Tibial nerve (tissue), 4 donors: Measurements from ENCODE around the gene HSD17B12. TPM values are rescaled to one million over a fixed set of nuclear protein-coding genes. Genes with fewer than 3 reads are reported as not detected.
"Not testable (repeated sequence)": the region's sequence is repeated elsewhere in the genome, so short reads cannot be mapped to it uniquely, and the experiment has no call there.

Experiments used
- DNase-seq, 2 donors: peaks; one replicate each; pipeline ENCODE4 v3.0.0-alpha.2; 2019; ENCODE audit warnings: low spot score in 2 of 2
- H3K27ac ChIP-seq, 4 donors: fragments of 200-600 bp; sonication (generic) in 3 of 4; one replicate each; pipeline ENCODE4 v1.5.1; 2017 to 2019; ENCODE audit warnings: mild to moderate bottlenecking in 1 of 4
- H3K27me3 ChIP-seq, 2 donors: fragments of 200-600 bp; sonication (generic) in 1 of 2; one replicate each; pipeline versions ENCODE4 v1.5.1 to v1.6.0; 2017 to 2019
- H3K36me3 ChIP-seq, 3 donors: fragments of 200-600 bp; sonication (generic); one replicate each; pipeline ENCODE4 v1.5.1; 2018 to 2019
- H3K4me1 ChIP-seq, 4 donors: fragments of 200-600 bp; sonication (generic) in 3 of 4; one replicate each; pipeline ENCODE4 v1.5.1; 2017 to 2019
- H3K4me3 ChIP-seq, 4 donors: fragments of 200-600 bp; sonication (generic) in 3 of 4; one replicate each; pipeline ENCODE4 v1.5.1; 2017 to 2019; ENCODE audit warnings: mild to moderate bottlenecking in 1 of 4, moderate library complexity in 1 of 4
- H3K9me3 ChIP-seq, 4 donors: fragments of 200-600 bp; sonication (generic) in 3 of 4; one replicate each; pipeline ENCODE4 v1.5.1; 2017 to 2019
- CTCF ChIP-seq, 5 experiments: fragments of 200-600 bp in 3 of 5; fragments of 450-650 bp in 2 of 5; sonication (generic) in 3 of 5; IDR thresholded peaks; one replicate each; pipeline ENCODE4 v1.5.1; 2016 to 2019; ENCODE audit warnings: antibody characterized with exemption in 5 of 5, mild to moderate bottlenecking in 3 of 5, moderate library complexity in 2 of 5
- EP300 ChIP-seq, 2 donors: sonication (generic); formaldehyde crosslinking; IDR thresholded peaks; one replicate each; pipeline ENCODE4 v1.6.1; 2017; ENCODE audit warnings: antibody characterized with exemption in 2 of 2, mild to moderate bottlenecking in 1 of 2
- POLR2A ChIP-seq, 2 donors: fragments of 450-650 bp; IDR thresholded peaks; one replicate each; pipeline ENCODE4 v1.6.1; 2017; ENCODE audit warnings: antibody characterized with exemption in 2 of 2, mild to moderate bottlenecking in 2 of 2, moderate library complexity in 2 of 2
- WGBS, 2 donors: methylation state at CpG; one replicate each; pipeline ENCODE4 v1.1.5; 2018; 5-methylcytosine and 5-hydroxymethylcytosine counted together
- total RNA-seq, 4 donors: library from RNA; depleted of rRNA; stranded (reverse); fragments of >200 nt; gene quantifications; one replicate each; pipeline ENCODE4 v1.1.0, GENCODE V29; 2016

HSD17B12 gene
- total RNA-seq, 4 donors from 2014 or later, result 54.9 to 75.9 (median 62.9) TPM

- no peaks in the 10 kb centered on the region for H3K27me3 ChIP-seq
- no peaks in the 10 kb centered on the region for H3K36me3 ChIP-seq
- TF ChIP-seq POLR2A (IDR thresholded peaks at IDR 0.05) (no peak), EP300 (IDR thresholded peaks at IDR 0.05) (no peak), CTCF (IDR thresholded peaks at IDR 0.05) (no peak)
- 5 to 7% methylated on average over 12 of the region's 12 CpGs for WGBS, 2 donors
- no peak for DNase-seq
- H3K27ac ChIP-seq, result peak overlapping the region; percentile 85 to 93 (median 92)
- peaks cover 0 to 44% (median 10%) of the 10 kb centered on the region in 4 donors for H3K4me1 ChIP-seq
- H3K4me3 ChIP-seq, result peak overlapping the region; percentile 62 to 91 (median 74)
- H3K9me3 ChIP-seq, result peaks cover 0 to 4% (median 0%) of the 10 kb centered on the region in 4 donors
Measured at GRCh38 chr11:43681401-43681942, 934 bp downstream of the HSD17B12 start.

DNA sequence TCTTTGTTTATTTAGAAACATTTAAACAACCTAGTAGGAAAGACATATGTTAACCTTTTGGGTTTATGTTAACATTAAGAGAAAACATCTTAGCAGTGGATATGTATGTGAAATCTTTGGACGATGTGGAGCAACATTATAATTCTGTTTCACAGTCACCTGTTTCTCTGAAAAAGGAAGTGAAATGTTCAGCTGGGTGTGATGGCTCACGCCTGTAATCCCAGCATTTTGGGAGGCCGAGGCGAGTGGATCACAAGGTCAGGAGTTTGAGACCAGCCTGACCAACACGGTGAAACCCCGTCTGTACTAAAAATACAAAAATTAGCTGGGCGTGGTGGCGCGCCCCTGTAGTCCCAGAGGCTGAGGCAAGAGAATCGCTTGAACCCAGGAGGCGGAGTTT is 1.5 kb downstream of the HSD17B12 start:
- Histone ChIP-seq H3K4me1 (peaks cover 0 to 50% (median 10%) of the 10 kb centered on the region in 4 donors), H3K4me3 (peak overlapping the region in 2 of 4 donors; percentile 62 to 91)
- not testable (repeated sequence) for H3K9me3 ChIP-seq, H3K27me3 ChIP-seq, DNase-seq, H3K27ac ChIP-seq, H3K36me3 ChIP-seq
- WGBS, 2 donors, result 87 to 89% methylated on average over 11 of the region's 11 CpGs

DNA sequence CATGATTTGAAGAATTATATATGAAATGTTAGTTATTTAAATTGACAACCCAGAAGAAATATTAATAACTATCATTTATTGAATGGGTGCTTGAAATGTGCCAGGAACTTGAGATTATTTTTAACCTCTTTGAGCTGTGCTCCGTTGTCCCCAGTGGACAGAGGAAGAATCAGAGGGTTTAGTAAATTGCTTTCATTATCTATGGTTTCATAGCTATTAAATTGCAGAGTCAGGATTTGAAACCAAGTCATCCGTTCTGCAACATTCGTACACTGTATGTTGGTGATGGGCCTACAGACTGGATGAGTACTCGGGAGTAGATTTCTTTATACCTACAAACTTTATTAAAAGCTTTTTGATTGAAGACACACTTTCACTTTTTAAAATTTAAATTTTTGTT is 4.9 kb downstream of the HSD17B12 start:
- Histone ChIP-seq H3K36me3 (no peaks in the 10 kb centered on the region), H3K4me3 (no peak overlapping the region), H3K27me3 (no peaks in the 10 kb centered on the region), H3K9me3 (no peaks in the 10 kb centered on the region), H3K4me1 (peaks cover 0 to 59% (median 17%) of the 10 kb centered on the region in 4 donors), H3K27ac (no peak overlapping the region)
- no peak for DNase-seq
- TF ChIP-seq CTCF (IDR thresholded peaks at IDR 0.05) (no peak), POLR2A (IDR thresholded peaks at IDR 0.05) (no peak), EP300 (IDR thresholded peaks at IDR 0.05) (no peak)
- 77 to 78% methylated on average over 4 of the region's 4 CpGs for WGBS, 2 donors

DNA sequence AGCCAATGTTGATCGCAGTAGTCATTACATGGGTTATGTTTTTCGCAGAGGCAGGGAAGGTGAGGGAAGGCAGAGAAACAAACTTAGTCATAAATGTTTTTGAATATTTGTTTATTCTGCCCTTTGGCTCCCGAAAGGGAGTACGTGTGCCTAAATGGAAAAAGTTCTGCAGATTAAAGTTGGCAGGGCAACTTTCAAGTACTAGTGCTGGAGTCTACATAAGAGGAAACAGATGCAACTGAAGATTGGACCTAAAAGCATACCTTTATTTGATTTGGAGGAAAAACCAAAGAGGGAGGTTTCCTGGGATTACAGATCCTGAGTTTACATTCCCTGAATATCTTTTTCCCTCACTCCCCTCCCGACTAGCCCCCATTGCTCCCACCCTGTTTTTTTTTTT is 5.7 kb downstream of the HSD17B12 start:
- no peak overlapping the region for H3K4me3 ChIP-seq
- no peaks in the 10 kb centered on the region for H3K36me3 ChIP-seq
- no peaks in the 10 kb centered on the region for H3K27me3 ChIP-seq
- 81% methylated on average over 5 of the region's 5 CpGs for WGBS, 2 donors
- no peak overlapping the region for H3K27ac ChIP-seq
- no peaks in the 10 kb centered on the region for H3K9me3 ChIP-seq
- peaks cover 0 to 62% (median 17%) of the 10 kb centered on the region in 4 donors for H3K4me1 ChIP-seq
- TF ChIP-seq POLR2A (IDR thresholded peaks at IDR 0.05) (no peak), EP300 (IDR thresholded peaks at IDR 0.05) (no peak), CTCF (IDR thresholded peaks at IDR 0.05) (no peak)
- DNase-seq, result no peak

- Histone ChIP-seq H3K9me3 (no peaks in the 10 kb centered on the region), H3K27me3 (no peaks in the 10 kb centered on the region), H3K27ac (peak overlapping the region in 2 of 4 donors; percentile 56 to 57), H3K4me1 (peaks cover 0 to 53% (median 8%) of the 10 kb centered on the region in 4 donors), H3K36me3 (no peaks in the 10 kb centered on the region), H3K4me3 (no peak overlapping the region)
- 31 to 32% methylated on average over 3 of the region's 3 CpGs for WGBS, 2 donors
- TF ChIP-seq EP300 (IDR thresholded peaks at IDR 0.05) (peak; percentile 44 to 76), CTCF (IDR thresholded peaks at IDR 0.05) (no peak)
- peak in 1 of 2 donors; percentile 8 for DNase-seq
Measured at GRCh38 chr11:43687120-43687791, 6.7 kb downstream of the HSD17B12 start.
